Muscle layer of colon (tissue), 2 donors: Measurements from ENCODE around the gene KCTD6.
A peak's percentile ranks its signal among the peaks of the same experiment; 100 is the strongest.

Experiments used
- H3K27ac ChIP-seq: one replicate; pipeline ENCODE4 v1.7.0; 2013; ENCODE audit warnings: low read depth, mild to moderate bottlenecking, low read length, moderate library complexity
- H3K27me3 ChIP-seq, 2 donors: one replicate each; pipeline ENCODE4 v1.7.0; 2013; ENCODE audit warnings: low read length in 2 of 2, mild to moderate bottlenecking in 2 of 2; ENCODE audit not compliant: insufficient read depth in 2 of 2, control insufficient read depth in 1 of 2
- H3K36me3 ChIP-seq: one replicate; pipeline ENCODE4 v1.7.0; 2013; ENCODE audit warnings: mild to moderate bottlenecking, low read length; ENCODE audit not compliant: insufficient read depth
- H3K4me1 ChIP-seq: one replicate; pipeline ENCODE4 v1.7.0; 2013; ENCODE audit warnings: mild to moderate bottlenecking, low read length; ENCODE audit not compliant: insufficient read depth
- H3K4me3 ChIP-seq, 2 donors: one replicate each; pipeline ENCODE4 v1.7.0; 2013; ENCODE audit warnings: low read length in 2 of 2, low read depth in 1 of 2, mild to moderate bottlenecking in 1 of 2, moderate library complexity in 1 of 2
- H3K9ac ChIP-seq: one replicate; pipeline ENCODE4 v1.7.0; 2013; ENCODE audit warnings: low read length
- H3K9me3 ChIP-seq: one replicate; pipeline ENCODE4 v1.7.0; 2013; ENCODE audit warnings: mild to moderate bottlenecking, low read length
- donor health status: abdominal sarcoma.
- donor health status: Adenocarcinoma of cecum.

The KCTD6 gene

DNA sequence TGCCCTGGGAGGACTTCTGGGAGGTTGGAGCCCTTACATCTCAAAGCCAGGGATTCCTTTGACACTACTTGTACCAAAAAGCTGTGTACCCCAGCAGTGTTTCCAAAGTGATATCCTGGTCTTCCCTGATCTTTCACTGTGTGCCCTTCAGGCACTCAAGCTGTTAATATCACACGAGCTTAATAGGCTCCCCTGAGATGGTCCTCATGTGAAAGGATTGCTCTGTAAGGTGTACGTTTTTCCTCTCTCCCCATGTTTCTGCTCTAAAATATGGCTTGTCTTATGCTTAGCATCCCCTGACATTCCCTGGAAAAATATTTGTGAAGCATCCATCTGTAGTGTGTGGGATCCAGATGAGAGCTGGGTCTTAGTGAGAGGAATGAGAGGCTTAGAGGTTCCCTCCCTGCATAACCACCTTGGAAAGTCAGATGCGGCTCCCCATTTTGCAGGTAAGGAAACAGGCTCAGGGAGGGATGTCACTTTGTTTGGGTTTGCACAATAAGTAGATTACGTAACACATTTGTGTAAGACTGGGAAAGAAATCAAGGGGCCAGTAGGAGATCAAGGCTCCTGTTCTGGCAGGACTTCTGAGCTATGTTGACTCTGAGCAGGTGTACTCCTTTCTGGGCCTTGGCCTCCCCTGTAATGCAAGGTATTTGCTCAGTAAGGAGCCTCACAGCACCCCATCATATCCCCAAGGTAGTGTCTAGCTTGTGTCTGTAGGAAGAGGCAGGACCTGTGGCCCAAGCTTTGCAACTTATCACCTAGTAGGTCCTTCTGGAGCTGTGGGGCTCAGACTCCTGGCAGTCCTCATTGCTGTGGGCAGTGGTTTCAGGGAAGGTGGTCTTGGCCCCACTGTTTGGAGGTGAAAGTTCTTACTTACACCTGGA, 45.8 kb downstream of the KCTD6 start:
- Histone ChIP-seq H3K4me3 (peak overlapping the region in 1 of 2 donors; percentile 77), H3K4me1 (peaks cover 30% of the 10 kb centered on the region), H3K27me3 (no peaks in the 10 kb centered on the region), H3K9ac (peak overlapping the region; percentile 27), H3K9me3 (no peaks in the 10 kb centered on the region), H3K36me3 (peaks cover 22% of the 10 kb centered on the region), H3K27ac (peak overlapping the region; percentile 71)

DNA sequence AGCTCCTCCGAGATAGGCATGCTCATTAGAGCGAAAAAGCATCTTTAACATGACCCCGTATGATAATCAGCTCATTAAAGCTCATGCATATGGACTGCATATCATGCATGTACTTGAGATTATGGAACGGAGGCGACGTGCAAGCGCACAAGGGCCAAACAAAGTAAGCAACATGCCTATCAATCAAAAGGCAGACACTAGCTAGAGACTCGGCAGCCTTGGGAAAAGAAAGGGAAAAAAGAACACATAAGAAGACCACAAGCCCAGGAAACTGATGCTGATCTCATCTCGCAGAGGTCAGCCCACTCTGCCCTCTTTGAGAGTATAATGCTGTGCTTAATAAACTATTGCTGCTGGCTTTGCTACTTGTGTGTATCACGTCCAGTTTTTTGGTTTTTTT, 47.7 kb downstream of the KCTD6 start:
- Histone ChIP-seq H3K4me3 (no peak overlapping the region), H3K9ac (no peak overlapping the region), H3K27me3 (no peaks in the 10 kb centered on the region), H3K27ac (no peak overlapping the region), H3K4me1 (peaks cover 26% of the 10 kb centered on the region), H3K36me3 (peaks cover 4% of the 10 kb centered on the region), H3K9me3 (no peaks in the 10 kb centered on the region)

- H3K9ac ChIP-seq = no peak overlapping the region
Measured at GRCh38 chr3:58540176-58540858, 48.4 kb downstream of the KCTD6 start.

DNA sequence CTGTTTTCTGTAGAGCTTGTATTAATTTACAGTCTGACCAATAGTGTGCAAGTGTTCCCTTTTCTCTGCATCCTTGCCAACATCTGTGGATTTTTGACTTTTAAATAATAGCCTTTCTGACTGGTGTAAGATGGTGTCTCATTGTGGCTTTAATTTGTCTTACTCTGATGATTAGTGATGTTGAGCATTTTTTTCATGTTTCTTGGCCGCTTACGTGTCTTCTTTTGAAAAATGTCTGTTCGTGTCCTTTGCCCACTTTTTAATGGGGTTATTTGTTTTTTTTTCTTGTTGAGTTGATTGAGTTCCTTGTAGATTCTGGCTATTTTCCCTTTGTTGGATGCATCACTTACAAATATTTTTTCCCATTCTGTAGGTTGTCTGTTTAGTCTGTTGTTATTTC, 52.6 kb downstream of the KCTD6 start:
- H3K4me1 ChIP-seq = no peaks in the 10 kb centered on the region
- H3K27ac ChIP-seq = no peak overlapping the region
- no peaks in the 10 kb centered on the region for H3K27me3 ChIP-seq
- no peaks in the 10 kb centered on the region for H3K36me3 ChIP-seq
- no peaks in the 10 kb centered on the region for H3K9me3 ChIP-seq
- H3K9ac ChIP-seq = no peak overlapping the region
- no peak overlapping the region for H3K4me3 ChIP-seq

More at GRCh38 chr3:58540176-58540858, 48.4 kb downstream of the KCTD6 start:
- H3K36me3 ChIP-seq = no peaks in the 10 kb centered on the region
- peaks cover 25% of the 10 kb centered on the region for H3K4me1 ChIP-seq
- H3K9me3 ChIP-seq = no peaks in the 10 kb centered on the region
- no peak overlapping the region for H3K27ac ChIP-seq
- H3K4me3 ChIP-seq = no peak overlapping the region
- no peaks in the 10 kb centered on the region for H3K27me3 ChIP-seq

DNA sequence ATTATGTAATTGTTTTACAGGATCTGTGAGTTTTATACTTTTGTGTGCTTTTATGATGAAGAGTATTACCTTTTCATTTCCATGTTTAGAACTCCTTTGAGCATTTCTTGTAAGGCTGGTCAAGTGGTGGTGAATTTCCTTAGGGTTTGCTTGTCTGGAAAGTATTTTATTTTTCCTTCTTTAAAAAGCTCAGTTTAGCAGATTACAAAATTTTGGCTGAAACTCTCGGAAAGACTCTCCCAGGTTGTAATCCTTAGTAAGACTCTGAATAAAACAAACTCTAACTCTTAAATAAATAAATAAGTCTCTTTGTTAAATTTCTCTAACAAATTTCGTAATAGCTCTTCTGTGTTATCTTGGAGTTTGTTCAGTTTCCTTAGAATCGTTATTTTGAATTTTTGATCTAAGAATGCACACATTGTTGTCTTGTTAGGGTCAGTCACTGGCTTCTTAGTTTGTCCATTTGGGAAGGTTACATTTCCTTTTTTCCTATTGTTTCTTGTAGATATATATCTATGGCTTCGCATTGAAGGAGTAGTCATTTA, 59.8 kb downstream of the KCTD6 start:
- Histone ChIP-seq H3K27ac (no peak overlapping the region), H3K4me3 (no peak overlapping the region), H3K36me3 (no peaks in the 10 kb centered on the region), H3K9ac (no peak overlapping the region), H3K9me3 (no peaks in the 10 kb centered on the region), H3K4me1 (no peaks in the 10 kb centered on the region), H3K27me3 (no peaks in the 10 kb centered on the region)
